MCF 10A (cell line): ENCODE data around the gene PCNX1. TPM values are rescaled to one million over a fixed set of nuclear protein-coding genes. Genes with fewer than 3 reads are reported as not detected.
A peak's percentile ranks its signal among the peaks of the same experiment; 100 is the strongest.

Experiments used
- BruUV-seq: library from RNA; stranded (reverse); fragments of 400-500 nt; replicated peaks from 2 replicates; lab custom pipeline; 2021; lab: Mats Ljungman, UMichigan
- CTCF ChIA-PET: fragments of 300-600 bp; sonication (Branson Sonifier 250); formaldehyde crosslinking; extraction: SDS; loops from one replicate; lab custom pipeline; 2021; ENCODE audit warnings: antibody characterized with exemption, inconsistent platforms; lab: Yijun Ruan, JAX
- POLR2A ChIA-PET: fragments of 300-600, 350-650 bp; sonication (Branson Sonifier 250); formaldehyde crosslinking; extraction: SDS; loops from one replicate; lab custom pipeline; 2020; ENCODE audit warnings: antibody characterized with exemption, inconsistent platforms; lab: Yijun Ruan, JAX
- DNase-seq: peaks from one replicate; pipeline ENCODE4 v3.0.0-alpha.2; 2018; ENCODE audit not compliant: unreplicated experiment
- H3K27ac Mint-ChIP-seq: one replicate; pipeline ENCODE4 v1.8.0; 2022; ENCODE audit warnings: mild to moderate bottlenecking, low read depth, mixed read lengths; ENCODE audit not compliant: unreplicated experiment
- H3K27me3 Mint-ChIP-seq: one replicate; pipeline ENCODE4 v1.8.0; 2022; ENCODE audit warnings: mixed read lengths; ENCODE audit not compliant: insufficient read depth, unreplicated experiment
- H3K36me3 Mint-ChIP-seq: one replicate; pipeline ENCODE4 v1.8.0; 2022; ENCODE audit warnings: mild to moderate bottlenecking, moderate library complexity, mixed read lengths; ENCODE audit not compliant: insufficient read depth, unreplicated experiment
- H3K4me1 Mint-ChIP-seq: one replicate; pipeline ENCODE4 v1.8.0; 2022; ENCODE audit warnings: mixed read lengths; ENCODE audit not compliant: insufficient read depth, unreplicated experiment
- H3K4me3 Mint-ChIP-seq: one replicate; pipeline ENCODE4 v1.8.0; 2022; ENCODE audit warnings: mild to moderate bottlenecking, moderate library complexity, mixed read lengths; ENCODE audit not compliant: unreplicated experiment
- H3K9me3 Mint-ChIP-seq: one replicate; pipeline ENCODE4 v1.8.0; 2022; ENCODE audit warnings: mixed read lengths; ENCODE audit not compliant: unreplicated experiment
- intact Hi-C: fragments of 100-400 bp; cut with micrococcal nuclease; formaldehyde crosslinking; loops from 2 replicates; pipeline ENCODE4 v1.14.1; 2022
- total RNA-seq: library from RNA; stranded (reverse); gene quantifications from 2 replicates; pipeline ENCODE4 v1.2.3, GENCODE V29; 2022
- TF ChIP-seq, protein P1 (sequence below): fragments of 200-600 bp; IDR thresholded peaks from one replicate; pipeline ENCODE4 v1.8.0; 2022; ENCODE audit warnings: antibody characterized with exemption, mild to moderate bottlenecking; ENCODE audit not compliant: unreplicated experiment

Gene PCNX1
- total RNA-seq, 1 experiment from 2014 or later: 55.6 TPM

DNA sequence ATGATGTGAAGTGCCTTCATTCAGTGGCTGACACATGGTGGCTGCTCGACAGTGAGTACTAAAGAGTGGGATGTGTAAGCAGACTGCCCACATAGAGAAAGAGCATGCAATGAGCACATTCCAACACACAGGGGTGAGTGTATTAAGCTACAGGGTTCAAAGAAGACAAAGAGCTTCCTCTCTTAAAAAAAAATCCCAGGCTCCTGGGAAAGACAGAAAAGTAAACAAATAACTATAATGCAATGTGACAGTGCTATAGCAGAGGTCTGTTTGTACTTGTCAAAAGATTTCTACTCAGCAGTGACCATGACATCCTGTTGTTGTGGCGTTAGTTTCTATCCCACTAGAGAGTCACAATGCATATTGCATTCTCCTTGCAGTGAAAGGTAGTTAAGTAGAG is 12.4 kb upstream of the PCNX1 start:
- Mint-ChIP-seq H3K27me3 (no peaks in the 10 kb centered on the region), H3K4me3 (no peak overlapping the region), H3K27ac (no peak overlapping the region), H3K36me3 (no peaks in the 10 kb centered on the region), H3K4me1 (peaks cover 26% of the 10 kb centered on the region), H3K9me3 (peaks cover 7% of the 10 kb centered on the region)
- no TSS peak for BruUV-seq
- ChIA-PET POLR2A (no interaction called here), CTCF (interaction anchor here (0.5 to 1.0 kb wide), 2 partner anchors 12 to 188 kb away, joined by 3 to 5 read pairs; partner anchors contain the start of gene PCNX1)
- intact Hi-C loops: no loop called here
- no peak for DNase-seq
- TF ChIP-seq, protein P1, sequence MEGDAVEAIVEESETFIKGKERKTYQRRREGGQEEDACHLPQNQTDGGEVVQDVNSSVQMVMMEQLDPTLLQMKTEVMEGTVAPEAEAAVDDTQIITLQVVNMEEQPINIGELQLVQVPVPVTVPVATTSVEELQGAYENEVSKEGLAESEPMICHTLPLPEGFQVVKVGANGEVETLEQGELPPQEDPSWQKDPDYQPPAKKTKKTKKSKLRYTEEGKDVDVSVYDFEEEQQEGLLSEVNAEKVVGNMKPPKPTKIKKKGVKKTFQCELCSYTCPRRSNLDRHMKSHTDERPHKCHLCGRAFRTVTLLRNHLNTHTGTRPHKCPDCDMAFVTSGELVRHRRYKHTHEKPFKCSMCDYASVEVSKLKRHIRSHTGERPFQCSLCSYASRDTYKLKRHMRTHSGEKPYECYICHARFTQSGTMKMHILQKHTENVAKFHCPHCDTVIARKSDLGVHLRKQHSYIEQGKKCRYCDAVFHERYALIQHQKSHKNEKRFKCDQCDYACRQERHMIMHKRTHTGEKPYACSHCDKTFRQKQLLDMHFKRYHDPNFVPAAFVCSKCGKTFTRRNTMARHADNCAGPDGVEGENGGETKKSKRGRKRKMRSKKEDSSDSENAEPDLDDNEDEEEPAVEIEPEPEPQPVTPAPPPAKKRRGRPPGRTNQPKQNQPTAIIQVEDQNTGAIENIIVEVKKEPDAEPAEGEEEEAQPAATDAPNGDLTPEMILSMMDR: no peak

DNA sequence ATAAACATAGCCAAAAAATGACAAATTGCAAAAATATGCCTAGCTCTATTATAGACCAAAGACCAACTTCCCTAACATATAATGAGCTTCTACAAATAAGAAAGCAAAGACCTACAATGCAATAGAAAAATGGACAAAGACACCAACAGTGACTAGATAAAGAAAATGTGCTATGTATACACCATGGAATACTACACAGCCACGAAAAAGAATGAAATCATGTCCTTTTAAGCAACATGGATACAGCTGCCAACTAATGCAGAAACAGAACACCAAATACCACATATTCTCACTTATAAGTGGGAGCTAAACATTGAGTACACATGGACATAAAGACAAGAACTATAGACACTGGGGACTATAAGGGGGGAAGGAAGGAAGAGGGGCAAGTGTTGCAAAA is 10.9 kb upstream of the PCNX1 start:
- intact Hi-C loops: no loop called here
- H3K27me3 Mint-ChIP-seq: no peaks in the 10 kb centered on the region
- no peak overlapping the region for H3K27ac Mint-ChIP-seq
- CTCF ChIA-PET: interaction anchor here (0.7 kb wide), 1 partner anchor 17 kb away, joined by 3 read pairs; no protein-coding TSS in a partner anchor
- H3K9me3 Mint-ChIP-seq: peaks cover 7% of the 10 kb centered on the region
- TF ChIP-seq, protein P1: no peak
- peaks cover 26% of the 10 kb centered on the region for H3K4me1 Mint-ChIP-seq
- BruUV-seq: no TSS peak
- no peak overlapping the region for H3K4me3 Mint-ChIP-seq
- no peaks in the 10 kb centered on the region for H3K36me3 Mint-ChIP-seq
- POLR2A ChIA-PET: interaction anchor here (1.9 kb wide), 1 partner anchor 7 kb away, joined by 5 read pairs; no protein-coding TSS in a partner anchor
- no peak for DNase-seq

DNA sequence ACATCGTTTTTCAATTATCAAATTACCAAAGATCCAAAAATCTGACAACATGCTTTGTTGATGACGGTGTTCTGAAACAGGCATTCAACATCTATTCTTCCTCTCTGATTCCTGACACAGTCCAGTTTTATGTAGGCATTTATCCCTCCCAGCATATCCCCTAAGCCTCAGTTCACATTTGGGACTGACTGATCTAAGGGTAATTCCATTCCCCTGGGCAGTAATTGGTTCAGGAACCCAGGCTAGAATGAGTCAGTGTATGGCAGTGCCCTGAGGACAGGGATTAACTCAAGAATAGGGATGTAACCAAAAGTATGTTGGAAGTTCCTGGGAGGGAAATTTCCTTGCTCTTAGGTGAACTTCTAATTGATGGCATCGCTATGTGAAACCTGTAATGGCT is 10.3 kb upstream of the PCNX1 start:
- CTCF ChIA-PET: interaction anchor here (0.7 kb wide), 1 partner anchor 10 kb away, joined by 4 read pairs; the partner anchor contains the start of gene PCNX1

DNA sequence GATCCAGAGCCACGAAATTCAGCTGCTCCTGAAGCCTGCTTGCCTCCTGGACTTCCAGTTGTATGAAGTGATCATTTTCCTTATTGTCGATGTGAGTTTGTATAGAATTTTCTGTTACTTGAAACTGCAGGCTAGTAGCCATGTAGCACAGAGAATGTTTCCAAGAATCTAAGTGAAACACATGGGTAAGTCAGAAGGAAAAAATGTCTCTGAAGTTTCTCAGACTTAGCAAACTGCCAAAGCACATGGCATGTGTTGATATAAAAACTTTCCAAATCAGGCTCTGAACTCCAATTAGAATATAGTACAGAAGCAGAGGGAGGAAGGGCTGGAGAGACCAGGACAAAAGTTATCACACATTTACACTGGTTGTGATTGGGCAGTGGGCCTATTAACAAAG is 9.8 kb upstream of the PCNX1 start:
- H3K9me3 Mint-ChIP-seq: peaks cover 7% of the 10 kb centered on the region
- no peaks in the 10 kb centered on the region for H3K36me3 Mint-ChIP-seq
- H3K27ac Mint-ChIP-seq: peak overlapping the region; percentile 25
- TF ChIP-seq, protein P1: no peak
- ChIA-PET POLR2A (interaction anchor here (1.9 kb wide), 1 partner anchor 9 kb away, joined by 5 read pairs; no protein-coding TSS in a partner anchor), CTCF (interaction anchor here (0.6 to 1.0 kb wide), 3 partner anchors 9 to 150 kb away, joined by 3 to 4 read pairs (median 4); partner anchors contain the start of gene PCNX1)
- BruUV-seq: no TSS peak
- peaks cover 26% of the 10 kb centered on the region for H3K4me1 Mint-ChIP-seq
- H3K27me3 Mint-ChIP-seq: no peaks in the 10 kb centered on the region
- no peak overlapping the region for H3K4me3 Mint-ChIP-seq
- DNase-seq: no peak
- intact Hi-C loops: no loop called here

More for the DNA sequence above, 10.3 kb upstream of the PCNX1 start:
- H3K27me3 Mint-ChIP-seq: no peaks in the 10 kb centered on the region
- no peak for DNase-seq
- no peaks in the 10 kb centered on the region for H3K36me3 Mint-ChIP-seq
- intact Hi-C loops: no loop called here
- H3K9me3 Mint-ChIP-seq: peaks cover 7% of the 10 kb centered on the region
- H3K4me3 Mint-ChIP-seq: no peak overlapping the region
- no TSS peak for BruUV-seq
- peaks cover 26% of the 10 kb centered on the region for H3K4me1 Mint-ChIP-seq
- POLR2A ChIA-PET: interaction anchor here (1.9 kb wide), 1 partner anchor 8 kb away, joined by 5 read pairs; no protein-coding TSS in a partner anchor
- TF ChIP-seq, protein P1: no peak
- H3K27ac Mint-ChIP-seq: no peak overlapping the region
